GM12801 (cell line): ENCODE data around the gene GPR137.

ENCODE experiments used
- CTCF ChIP-seq: IDR thresholded peaks from one replicate; pipeline ENCODE4 v1.5.1; 2011; ENCODE audit warnings: control low read depth; ENCODE audit not compliant: insufficient read length; ENCODE audit errors: extremely low read depth

The GPR137 gene

GRCh38 chr11:64321026-64321425 lies 35.4 kb downstream of the GPR137 start:
- TF ChIP-seq CTCF: no peak

GRCh38 chr11:64321533-64321932 lies 35.9 kb downstream of the GPR137 start:
- no peak for TF ChIP-seq CTCF

GRCh38 chr11:64322925-64323260 lies 37.2 kb downstream of the GPR137 start:
- TF ChIP-seq CTCF: no peak

- no peak for TF ChIP-seq CTCF
Measured at GRCh38 chr11:64323373-64323772, 37.7 kb downstream of the GPR137 start.

GRCh38 chr11:64324692-64325469 lies 39.2 kb downstream of the GPR137 start:
- no peak for TF ChIP-seq CTCF

- TF ChIP-seq CTCF: no peak
Measured at GRCh38 chr11:64327375-64327774, 41.7 kb downstream of the GPR137 start.

GRCh38 chr11:64327993-64328392 lies 42.3 kb downstream of the GPR137 start:
- TF ChIP-seq CTCF: no peak
